GM19372 (cell line): ENCODE data around the gene TBXAS1.

ENCODE experiments used
- ATAC-seq: cut with Tn5 transposase; IDR thresholded peaks from one replicate; pipeline ENCODE4 v1.9.1; 2021; ENCODE audit warnings: mild to moderate bottlenecking, low read depth, moderate library complexity; ENCODE audit not compliant: unreplicated experiment

TBXAS1 gene

GRCh38 chr7:139829025-139829774 lies at the start of gene TBXAS1:
Gene TBXAS1, plus strand, starts transcription at chr7:139829264. Its CDS starts 127 bp downstream, at chr7:139829391.
- no peak for ATAC-seq

- ATAC-seq = no peak
Measured at GRCh38 chr7:139782932-139783331, 46.1 kb upstream of the TBXAS1 start.

GRCh38 chr7:139783647-139784385 lies 45.2 kb upstream of the TBXAS1 start:
- ATAC-seq = no peak

DNA sequence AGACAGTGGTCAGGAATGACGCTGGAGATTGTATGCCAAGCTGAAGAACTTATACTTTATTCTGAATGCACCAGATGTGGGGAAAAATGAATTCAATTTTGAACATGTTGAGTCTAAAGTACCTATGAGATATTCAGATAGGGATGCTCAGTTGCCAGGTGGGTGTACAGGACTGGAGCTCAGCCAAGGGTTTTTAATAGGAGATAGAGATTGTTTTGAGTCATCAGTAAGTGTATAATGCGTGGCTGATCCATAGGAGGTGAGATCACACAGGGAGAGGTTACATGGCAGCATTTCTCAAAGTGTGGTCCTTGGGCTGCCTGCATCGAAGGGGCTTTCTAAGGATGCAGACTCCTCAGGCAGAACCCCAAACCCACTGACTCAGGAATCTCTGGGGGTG lies 44.4 kb upstream of the TBXAS1 start:
- ATAC-seq = no peak

GRCh38 chr7:139791316-139791715 lies 37.7 kb upstream of the TBXAS1 start:
- ATAC-seq = no peak

DNA sequence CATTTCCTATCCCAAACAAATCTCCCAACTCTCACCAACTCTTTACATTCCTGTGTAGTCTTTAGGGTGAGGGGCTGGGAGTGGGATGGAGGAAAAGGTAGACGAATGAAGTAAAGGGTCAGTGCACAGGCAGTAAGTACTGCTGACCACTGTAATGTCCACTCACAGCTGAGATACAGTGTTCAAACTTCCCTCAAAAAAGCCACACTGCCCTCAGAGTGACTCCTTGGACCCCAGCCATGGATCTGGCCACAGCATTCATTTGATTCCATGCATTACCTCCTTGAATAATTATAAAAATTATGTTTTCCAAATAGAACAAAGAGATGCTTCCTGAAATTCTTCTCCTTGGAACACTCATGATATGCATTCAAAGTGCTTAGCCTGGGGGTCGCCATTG lies 31.5 kb upstream of the TBXAS1 start:
- ATAC-seq = no peak

DNA sequence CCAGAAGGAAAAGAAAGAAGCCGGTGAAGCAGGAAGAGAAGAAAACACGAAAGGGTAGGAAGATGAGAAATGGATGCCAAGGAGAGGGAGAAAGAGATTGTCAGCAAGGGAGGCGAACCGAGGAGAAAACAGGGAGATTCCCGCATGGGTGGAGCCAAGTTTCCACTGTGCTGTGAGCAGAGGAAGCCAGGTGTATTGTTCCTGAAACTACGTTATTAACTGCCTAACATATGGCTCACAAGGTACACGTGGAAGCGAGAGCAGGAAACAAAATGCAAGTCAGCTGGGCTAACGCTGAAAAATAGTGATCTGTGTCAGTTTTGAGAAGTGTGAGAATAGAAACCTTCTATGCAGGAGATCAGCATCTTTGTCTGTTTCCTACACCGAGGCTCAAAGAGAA lies 30.8 kb upstream of the TBXAS1 start:
- no peak for ATAC-seq

DNA sequence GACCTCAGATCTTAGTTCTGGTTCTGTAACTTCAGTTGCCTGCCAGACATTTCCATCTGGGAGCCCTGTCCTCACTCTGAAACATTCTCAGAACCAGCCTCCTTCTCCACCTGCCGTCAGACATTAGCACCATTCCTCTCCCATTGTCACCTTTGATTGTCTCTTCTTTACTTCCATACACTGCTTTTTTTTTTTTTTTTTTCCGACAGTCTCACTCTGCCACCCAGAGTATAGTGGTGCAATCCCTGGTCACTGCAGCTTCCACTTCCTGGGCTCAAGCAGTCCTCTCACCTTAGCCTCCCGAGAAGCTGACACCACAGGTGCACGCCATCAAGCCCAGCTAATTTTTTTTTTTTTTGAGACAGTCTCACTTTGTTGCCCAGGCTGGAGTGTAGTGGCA lies 30.2 kb upstream of the TBXAS1 start:
- ATAC-seq = no peak

DNA sequence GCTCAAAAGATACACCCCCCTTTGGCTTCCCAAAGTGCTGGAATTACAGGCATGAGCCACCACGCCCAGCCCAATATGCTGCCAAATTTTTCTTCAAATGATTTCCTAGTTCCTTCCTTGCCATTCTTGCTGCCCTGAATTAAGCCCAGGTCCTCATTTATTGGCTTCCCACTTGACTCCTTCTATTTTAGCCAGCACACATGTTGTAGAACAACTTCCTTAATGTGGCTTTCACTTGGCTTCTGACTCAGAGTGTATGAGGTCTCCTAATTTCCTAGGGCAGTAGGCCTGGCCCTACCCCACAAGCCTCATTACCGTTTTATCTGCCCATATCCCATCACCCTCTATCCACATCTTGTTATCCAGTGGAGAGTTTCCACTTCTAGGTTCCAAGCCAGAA lies 29.5 kb upstream of the TBXAS1 start:
- no peak for ATAC-seq

GRCh38 chr7:139804571-139804970 lies 24.5 kb upstream of the TBXAS1 start:
- ATAC-seq = no peak

GRCh38 chr7:139807009-139807408 lies 22.1 kb upstream of the TBXAS1 start:
- ATAC-seq = no peak

DNA sequence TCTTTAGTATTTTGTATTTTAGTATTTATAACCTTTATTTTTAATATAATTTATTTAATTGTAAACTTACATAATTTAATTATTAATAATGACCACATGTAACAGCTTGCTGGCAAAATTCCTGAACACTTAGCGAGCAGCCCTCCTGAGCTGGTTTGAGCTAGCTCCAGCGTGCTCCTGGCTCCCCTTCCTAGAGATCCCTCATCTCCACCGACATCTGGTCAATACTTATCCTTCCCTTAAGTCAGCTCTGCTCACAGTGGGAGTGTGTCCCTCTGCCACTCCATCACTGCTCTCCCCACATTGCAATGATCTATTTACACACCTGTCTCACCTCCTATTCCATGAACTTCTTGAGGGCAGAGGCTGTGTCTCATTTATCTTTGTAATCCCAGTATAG lies 20.6 kb upstream of the TBXAS1 start:
- no peak for ATAC-seq

- ATAC-seq = no peak
Measured at GRCh38 chr7:139808846-139809442, 20.1 kb upstream of the TBXAS1 start.

DNA sequence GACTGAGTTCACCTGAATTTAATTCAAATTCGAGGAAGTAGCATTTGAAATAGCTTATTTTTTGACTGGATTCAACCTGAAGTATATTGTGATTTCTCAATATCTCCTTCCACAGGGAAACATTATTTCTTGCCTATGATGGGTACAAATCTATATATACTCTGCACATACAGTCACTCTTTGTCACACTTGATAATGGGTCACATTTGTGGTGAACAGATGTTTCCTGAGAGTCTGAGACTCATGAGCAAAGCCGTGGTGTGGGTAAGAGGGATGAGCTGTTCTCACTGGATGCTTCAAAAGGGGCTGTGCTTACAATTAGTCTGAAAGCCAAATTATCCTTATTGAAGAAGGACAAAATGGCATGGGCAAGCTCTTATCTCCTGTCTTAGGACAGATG lies 18.0 kb upstream of the TBXAS1 start:
- ATAC-seq = no peak

GRCh38 chr7:139813151-139813550 lies 15.9 kb upstream of the TBXAS1 start:
- no peak for ATAC-seq

DNA sequence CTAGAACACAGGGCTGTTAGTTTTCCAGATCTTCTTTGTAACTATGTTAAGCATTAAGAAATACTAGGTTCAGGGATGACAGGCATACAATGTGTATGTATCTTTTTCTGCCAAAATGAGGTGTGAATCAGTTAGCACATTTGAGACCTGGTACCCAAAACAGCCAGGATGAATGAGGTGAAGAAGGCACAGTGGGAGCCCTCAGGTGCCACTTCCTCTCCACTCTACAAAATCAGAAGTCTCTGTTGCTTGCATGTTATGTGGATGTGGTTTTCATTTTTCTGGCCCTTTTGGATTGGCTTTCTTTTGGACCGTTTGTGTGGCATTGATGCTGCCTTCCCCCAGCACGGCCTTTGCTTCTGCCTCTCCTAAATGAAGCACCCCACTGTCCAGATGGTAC lies 15.4 kb upstream of the TBXAS1 start:
- no peak for ATAC-seq

- no peak for ATAC-seq
Measured at GRCh38 chr7:139817249-139817648, 11.8 kb upstream of the TBXAS1 start.

DNA sequence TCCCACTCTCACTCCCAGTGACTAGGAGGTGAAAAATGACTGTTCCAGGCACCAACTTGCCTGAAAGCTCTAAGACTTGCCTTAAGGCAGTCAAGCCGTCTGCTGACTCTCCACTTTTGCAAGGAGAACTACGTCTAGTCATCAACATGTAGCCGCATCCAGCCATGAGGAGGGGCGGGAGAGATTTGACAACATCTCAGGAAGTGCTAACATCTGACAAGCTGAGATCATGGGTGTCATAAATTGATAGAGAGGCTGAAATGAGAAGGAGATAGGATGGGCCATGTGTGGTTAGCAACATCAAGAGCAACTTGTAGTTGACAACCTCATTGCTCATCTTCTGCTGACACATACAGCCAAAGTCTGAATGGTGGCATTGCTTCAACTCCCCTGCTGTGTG lies 9.0 kb upstream of the TBXAS1 start:
- no peak for ATAC-seq

- no peak for ATAC-seq
Measured at GRCh38 chr7:139821349-139822105, 7.5 kb upstream of the TBXAS1 start.

GRCh38 chr7:139822855-139823254 lies 6.2 kb upstream of the TBXAS1 start:
- ATAC-seq = no peak

GRCh38 chr7:139823959-139824521 lies 5.0 kb upstream of the TBXAS1 start:
- no peak for ATAC-seq
